ENCODE results near the gene VPS37D. TPM values are rescaled to one million over a fixed set of nuclear protein-coding genes. Genes with fewer than 3 reads are reported as not detected.

The VPS37D gene
- total and polyA plus RNA-seq, 10 of the 15 experiments (the other 5 are each of a cell fraction or from before 2014, with no cell fraction given): 0.10 to 0.45 (median 0.16) TPM; not detected in 6

DNA sequence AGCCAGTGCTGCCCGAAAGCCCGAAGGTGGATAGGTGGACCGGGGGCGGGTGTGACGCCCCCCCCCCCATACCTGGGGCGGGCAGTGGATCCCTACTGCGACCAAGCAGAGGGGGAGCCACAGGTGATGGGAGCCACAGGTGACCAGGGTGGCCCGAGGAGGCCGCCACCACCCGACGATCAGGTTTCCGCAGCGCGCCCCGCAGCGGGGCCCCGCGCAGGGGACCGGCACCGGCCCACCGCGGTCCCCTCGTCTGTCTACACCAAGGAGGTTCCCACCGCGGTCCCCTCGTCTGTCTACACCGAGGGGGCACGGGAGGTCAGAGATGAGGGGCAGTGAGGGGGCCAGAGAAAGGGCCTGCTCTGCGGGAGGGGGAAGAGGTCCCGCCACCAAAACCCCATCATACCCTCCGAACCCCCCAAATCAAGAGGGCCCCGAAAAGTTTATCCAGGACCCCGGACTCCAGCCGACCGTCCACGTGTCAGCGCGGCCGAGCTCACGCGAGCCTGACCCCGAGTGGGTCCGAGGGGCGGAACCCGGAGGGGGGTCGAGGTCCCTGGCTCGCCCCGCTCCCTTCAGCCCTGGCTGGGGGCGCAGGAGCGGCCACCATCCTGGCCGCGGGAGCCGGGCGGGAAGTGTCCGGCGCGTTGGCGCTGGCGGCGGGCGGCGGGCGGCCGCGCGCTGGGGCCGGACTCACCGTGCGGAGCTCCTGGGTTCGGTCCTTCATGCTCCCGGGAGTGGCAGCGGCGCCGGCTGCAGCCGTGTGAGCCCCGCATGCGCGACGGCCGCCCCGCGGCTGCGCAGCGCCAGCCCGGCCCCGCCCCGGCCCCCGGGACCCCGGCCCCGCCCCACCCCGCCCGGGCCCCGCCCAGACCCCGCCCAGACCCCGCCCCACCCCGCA lies 51.5 kb downstream of the VPS37D start, which contains the start of gene STX1A (continued):
- TF ChIP-seq ZZZ3 (IDR thresholded peaks at IDR 0.05; ENCODE audit: control insufficient read depth, insufficient read length, low read depth) (no peak), SMAD5 (IDR thresholded peaks at IDR 0.05; ENCODE audit: low read depth) (no peak), RBBP5 (conservative IDR thresholded peaks at IDR 0.05) (no peak), CHD2 (IDR thresholded peaks at IDR 0.05; ENCODE audit: borderline replicate concordance, low read depth, low read length) (no peak), ZNF622 (IDR thresholded peaks at IDR 0.05) (no peak), NBN (IDR thresholded peaks at IDR 0.05) (no peak), FOS (IDR thresholded peaks at IDR 0.05; ENCODE audit: borderline replicate concordance, extremely low read depth, insufficient read length) (no peak), SREBF2 (IDR thresholded peaks at IDR 0.05; ENCODE audit: low read length) (no peak), CBX5 (IDR thresholded peaks at IDR 0.05; ENCODE audit: low read depth) (no peak), BHLHE40 (IDR thresholded peaks at IDR 0.05; ENCODE audit: borderline replicate concordance in 1 of 2, low read depth in 2 of 2, low read length in 1 of 2) (peak in 1 of 2 experiments; percentile 25; a peak in 2 of 4 replicates), HDAC2 (IDR thresholded peaks at IDR 0.05) (no peak), NFIC (IDR thresholded peaks at IDR 0.05; ENCODE audit: low read depth, low read length) (no peak), IRF4 (IDR thresholded peaks at IDR 0.05; ENCODE audit: low read depth, low read length) (no peak)
- TF ChIP-seq, protein P1, sequence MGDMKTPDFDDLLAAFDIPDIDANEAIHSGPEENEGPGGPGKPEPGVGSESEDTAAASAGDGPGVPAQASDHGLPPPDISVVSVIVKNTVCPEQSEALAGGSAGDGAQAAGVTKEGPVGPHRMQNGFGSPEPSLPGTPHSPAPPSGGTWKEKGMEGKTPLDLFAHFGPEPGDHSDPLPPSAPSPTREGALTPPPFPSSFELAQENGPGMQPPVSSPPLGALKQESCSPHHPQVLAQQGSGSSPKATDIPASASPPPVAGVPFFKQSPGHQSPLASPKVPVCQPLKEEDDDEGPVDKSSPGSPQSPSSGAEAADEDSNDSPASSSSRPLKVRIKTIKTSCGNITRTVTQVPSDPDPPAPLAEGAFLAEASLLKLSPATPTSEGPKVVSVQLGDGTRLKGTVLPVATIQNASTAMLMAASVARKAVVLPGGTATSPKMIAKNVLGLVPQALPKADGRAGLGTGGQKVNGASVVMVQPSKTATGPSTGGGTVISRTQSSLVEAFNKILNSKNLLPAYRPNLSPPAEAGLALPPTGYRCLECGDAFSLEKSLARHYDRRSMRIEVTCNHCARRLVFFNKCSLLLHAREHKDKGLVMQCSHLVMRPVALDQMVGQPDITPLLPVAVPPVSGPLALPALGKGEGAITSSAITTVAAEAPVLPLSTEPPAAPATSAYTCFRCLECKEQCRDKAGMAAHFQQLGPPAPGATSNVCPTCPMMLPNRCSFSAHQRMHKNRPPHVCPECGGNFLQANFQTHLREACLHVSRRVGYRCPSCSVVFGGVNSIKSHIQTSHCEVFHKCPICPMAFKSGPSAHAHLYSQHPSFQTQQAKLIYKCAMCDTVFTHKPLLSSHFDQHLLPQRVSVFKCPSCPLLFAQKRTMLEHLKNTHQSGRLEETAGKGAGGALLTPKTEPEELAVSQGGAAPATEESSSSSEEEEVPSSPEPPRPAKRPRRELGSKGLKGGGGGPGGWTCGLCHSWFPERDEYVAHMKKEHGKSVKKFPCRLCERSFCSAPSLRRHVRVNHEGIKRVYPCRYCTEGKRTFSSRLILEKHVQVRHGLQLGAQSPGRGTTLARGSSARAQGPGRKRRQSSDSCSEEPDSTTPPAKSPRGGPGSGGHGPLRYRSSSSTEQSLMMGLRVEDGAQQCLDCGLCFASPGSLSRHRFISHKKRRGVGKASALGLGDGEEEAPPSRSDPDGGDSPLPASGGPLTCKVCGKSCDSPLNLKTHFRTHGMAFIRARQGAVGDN (IDR thresholded peaks at IDR 0.05): 0 out of 2 replicates have a peak, but pooled peaks have one; percentile 41
- TF ChIP-seq, protein P2, sequence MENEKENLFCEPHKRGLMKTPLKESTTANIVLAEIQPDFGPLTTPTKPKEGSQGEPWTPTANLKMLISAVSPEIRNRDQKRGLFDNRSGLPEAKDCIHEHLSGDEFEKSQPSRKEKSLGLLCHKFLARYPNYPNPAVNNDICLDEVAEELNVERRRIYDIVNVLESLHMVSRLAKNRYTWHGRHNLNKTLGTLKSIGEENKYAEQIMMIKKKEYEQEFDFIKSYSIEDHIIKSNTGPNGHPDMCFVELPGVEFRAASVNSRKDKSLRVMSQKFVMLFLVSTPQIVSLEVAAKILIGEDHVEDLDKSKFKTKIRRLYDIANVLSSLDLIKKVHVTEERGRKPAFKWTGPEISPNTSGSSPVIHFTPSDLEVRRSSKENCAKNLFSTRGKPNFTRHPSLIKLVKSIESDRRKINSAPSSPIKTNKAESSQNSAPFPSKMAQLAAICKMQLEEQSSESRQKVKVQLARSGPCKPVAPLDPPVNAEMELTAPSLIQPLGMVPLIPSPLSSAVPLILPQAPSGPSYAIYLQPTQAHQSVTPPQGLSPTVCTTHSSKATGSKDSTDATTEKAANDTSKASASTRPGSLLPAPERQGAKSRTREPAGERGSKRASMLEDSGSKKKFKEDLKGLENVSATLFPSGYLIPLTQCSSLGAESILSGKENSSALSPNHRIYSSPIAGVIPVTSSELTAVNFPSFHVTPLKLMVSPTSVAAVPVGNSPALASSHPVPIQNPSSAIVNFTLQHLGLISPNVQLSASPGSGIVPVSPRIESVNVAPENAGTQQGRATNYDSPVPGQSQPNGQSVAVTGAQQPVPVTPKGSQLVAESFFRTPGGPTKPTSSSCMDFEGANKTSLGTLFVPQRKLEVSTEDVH (IDR thresholded peaks at IDR 0.05; ENCODE audit: low read depth, partially characterized antibody): no peak
- TF ChIP-seq, protein P3, sequence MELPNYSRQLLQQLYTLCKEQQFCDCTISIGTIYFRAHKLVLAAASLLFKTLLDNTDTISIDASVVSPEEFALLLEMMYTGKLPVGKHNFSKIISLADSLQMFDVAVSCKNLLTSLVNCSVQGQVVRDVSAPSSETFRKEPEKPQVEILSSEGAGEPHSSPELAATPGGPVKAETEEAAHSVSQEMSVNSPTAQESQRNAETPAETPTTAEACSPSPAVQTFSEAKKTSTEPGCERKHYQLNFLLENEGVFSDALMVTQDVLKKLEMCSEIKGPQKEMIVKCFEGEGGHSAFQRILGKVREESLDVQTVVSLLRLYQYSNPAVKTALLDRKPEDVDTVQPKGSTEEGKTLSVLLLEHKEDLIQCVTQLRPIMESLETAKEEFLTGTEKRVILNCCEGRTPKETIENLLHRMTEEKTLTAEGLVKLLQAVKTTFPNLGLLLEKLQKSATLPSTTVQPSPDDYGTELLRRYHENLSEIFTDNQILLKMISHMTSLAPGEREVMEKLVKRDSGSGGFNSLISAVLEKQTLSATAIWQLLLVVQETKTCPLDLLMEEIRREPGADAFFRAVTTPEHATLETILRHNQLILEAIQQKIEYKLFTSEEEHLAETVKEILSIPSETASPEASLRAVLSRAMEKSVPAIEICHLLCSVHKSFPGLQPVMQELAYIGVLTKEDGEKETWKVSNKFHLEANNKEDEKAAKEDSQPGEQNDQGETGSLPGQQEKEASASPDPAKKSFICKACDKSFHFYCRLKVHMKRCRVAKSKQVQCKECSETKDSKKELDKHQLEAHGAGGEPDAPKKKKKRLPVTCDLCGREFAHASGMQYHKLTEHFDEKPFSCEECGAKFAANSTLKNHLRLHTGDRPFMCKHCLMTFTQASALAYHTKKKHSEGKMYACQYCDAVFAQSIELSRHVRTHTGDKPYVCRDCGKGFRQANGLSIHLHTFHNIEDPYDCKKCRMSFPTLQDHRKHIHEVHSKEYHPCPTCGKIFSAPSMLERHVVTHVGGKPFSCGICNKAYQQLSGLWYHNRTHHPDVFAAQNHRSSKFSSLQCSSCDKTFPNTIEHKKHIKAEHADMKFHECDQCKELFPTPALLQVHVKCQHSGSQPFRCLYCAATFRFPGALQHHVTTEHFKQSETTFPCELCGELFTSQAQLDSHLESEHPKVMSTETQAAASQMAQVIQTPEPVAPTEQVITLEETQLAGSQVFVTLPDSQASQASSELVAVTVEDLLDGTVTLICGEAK (IDR thresholded peaks at IDR 0.05; ENCODE audit: borderline replicate concordance): no peak

Measured in GM12878 (cell line).